H54 (cell line): ENCODE data around the gene PXN.

ENCODE experiments used
- DNase-seq: peaks from one replicate; pipeline ENCODE4 v3.0.0; 2011; ENCODE audit warnings: low spot score, mixed read lengths; ENCODE audit not compliant: insufficient read length
- FAIRE-seq: peaks from 3 replicates; lab custom pipeline; 2011; peaks lifted over from hg19 to GRCh38; lab: Jason Lieb, UNC
- POLR2A ChIP-seq: IDR thresholded peaks from 2 replicates; pipeline ENCODE4 v1.6.1; 2011; ENCODE audit warnings: low read depth, mild to moderate bottlenecking, low read length

The PXN gene

DNA sequence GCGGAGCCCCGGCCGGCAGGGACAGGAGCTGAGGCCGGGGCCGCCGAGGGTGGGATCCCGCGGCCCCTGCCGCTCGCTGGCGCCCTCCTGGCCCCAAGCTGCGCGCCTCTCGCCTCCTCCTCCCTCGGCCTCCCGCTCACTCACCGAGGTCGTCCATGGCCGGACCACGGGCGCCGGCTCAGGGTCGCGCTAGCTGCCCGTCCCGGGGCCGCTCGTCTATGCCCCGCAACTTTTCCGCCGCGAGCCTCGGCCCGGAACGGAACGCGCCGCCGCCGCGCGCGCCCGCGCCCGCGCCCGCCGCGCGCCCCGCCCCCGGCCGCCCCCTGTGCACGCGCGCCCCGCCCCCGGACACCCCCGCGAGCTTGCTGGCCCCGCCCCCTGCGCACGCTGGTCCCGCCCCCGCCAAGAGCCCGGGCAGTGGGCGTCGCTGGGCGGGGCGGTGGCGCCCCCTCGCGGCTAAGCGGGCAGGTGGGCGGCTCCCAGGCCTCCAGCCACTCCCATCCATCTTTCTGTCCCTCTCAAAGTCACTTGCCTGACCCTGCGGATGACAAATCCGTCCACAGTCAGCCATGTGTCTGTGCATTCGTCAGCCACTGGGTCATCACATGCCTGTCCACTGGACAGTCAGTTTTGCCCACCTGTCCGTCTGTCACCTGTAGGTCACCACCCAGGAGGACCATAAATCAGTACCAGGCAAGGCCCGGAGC, at the start of gene PXN:
Gene PXN, minus strand, starts transcription at position 258 of the 707 bp plus-strand sequence. Its CDS starts 101 bp downstream, at position 157.
- FAIRE-seq (no peak), DNase-seq (peak; percentile 74)
- peak; percentile 66 for TF ChIP-seq POLR2A

DNA sequence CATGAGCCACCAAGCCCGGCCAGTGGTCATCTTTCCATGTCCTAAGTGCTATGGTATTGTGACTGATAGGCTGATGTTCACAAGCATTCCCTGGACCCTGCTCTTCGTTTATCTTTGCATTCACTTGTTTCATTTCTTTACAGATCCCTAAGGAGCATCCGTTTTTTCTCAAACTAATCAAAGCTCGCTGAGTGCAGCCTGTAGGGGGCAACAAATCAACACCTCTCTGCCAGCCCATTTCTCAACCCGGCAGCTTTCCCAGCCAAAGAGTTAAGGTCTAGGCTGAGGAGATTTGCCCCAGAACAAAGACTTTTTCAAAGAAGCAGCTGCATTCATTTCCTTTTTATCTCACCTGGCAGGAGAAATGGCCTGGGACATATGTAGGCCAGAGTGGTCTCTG, 48.7 kb upstream of the PXN start:
- DNase-seq (no peak), FAIRE-seq (no peak)

DNA sequence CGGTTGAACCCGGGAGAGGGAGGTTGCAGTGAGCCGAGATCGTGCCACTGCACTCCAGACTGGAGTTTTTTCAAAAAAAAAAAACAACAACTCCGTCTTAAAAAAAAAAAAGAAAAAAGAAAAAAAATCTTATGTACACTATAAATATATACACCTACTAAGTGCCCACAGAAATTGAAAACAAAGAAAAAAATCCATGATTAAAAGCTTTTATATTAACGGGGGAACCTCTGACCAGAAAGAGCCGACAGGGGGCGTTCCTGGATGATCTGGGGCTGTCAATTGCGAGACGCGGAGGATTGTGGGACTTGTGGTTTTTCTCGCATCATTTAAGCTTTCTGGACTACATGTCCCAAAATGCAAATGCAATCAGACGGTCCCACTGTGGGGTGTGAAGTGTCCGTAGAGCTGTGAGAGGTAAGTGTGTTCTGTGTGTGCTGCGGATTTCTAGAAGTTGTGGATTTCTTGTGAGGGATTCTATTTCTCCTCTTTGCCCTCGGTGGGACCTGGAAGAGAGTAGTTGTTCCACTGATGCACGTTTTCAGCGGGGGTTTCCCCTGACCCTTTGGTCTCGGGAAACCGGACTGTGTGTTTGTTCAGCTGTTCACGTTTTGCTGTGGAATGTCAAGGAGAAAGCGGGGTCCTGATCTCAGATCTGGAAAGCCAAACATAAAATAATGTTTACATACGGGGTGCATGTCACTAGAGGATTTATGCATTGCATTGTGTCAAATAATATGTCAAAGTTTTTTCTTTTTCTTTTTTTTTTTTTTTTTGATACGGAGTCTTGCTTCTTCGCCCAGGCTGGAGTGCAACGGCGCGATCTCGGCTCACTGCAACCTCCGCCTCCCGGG, 36.7 kb upstream of the PXN start, which contains the start of gene SIRT4:
Gene SIRT4, plus strand, starts transcription at position 360 of the 854 bp plus-strand sequence. CDS start 1,241 bp downstream, outside the sequence.
- no peak for TF ChIP-seq POLR2A
- peak; percentile 82 for FAIRE-seq
- DNase-seq = peak; percentile 82

More for the DNA sequence above, 48.7 kb upstream of the PXN start:
- TF ChIP-seq POLR2A = no peak

DNA sequence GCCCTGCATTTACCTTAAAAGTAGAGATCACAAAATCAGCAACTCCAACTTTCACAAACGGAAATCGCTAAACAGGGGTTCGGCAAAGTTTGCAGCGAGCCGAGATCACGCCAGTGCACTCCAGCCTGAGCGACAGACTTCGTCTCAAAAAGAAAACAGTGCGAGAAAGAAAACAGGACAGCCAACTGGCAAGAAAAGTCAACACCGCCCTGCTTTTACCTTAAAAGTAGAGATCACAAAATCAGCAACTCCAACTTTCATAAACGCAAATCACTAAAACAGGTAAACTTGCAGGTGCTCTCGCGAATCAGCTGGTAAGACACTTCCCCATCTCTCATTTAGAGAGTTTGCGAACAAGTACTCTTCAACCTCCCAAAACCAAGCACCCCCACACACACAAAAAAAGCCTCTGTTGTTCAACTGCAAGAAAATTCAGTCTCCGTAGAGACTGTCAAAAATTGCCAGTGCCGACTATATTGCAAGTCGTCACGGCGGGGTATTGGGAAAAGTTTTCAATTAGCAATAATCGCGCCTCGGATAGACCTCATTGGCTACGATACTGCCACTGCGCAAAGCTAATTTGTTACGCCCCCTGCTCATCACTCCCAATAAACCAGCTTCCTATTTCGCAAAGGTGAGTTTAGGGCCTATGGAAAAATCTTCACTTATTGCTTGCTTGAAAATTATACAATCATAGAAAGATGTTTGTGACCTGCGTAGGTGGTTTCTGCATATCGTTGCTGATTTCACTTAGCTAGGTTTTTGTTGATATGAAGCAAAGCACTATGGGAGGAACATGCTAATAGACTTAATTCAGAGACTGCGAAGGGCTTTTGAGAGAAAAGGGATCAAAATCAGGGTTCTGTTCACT, 27.4 kb upstream of the PXN start, which contains the start of gene RNU4-1:
Gene RNU4-1, minus strand, starts transcription at position 577 of the 871 bp plus-strand sequence.
- peak; percentile 95 for TF ChIP-seq POLR2A
- FAIRE-seq = peak; percentile 38
- DNase-seq = no peak

DNA sequence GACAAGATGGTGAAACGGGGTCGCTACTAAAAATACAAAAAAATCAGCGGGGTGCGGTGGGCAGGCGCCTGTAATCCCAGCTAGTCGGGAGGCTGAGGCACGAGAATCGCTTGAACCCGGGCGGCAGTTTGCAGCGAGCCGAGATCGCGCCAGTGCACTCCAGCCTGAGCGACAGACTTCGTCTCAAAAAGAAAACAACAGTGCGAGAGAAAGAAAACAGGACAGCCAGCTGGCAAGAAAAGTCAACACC, 26.8 kb upstream of the PXN start:
- no peak for TF ChIP-seq POLR2A
- FAIRE-seq (no peak), DNase-seq (no peak)

DNA sequence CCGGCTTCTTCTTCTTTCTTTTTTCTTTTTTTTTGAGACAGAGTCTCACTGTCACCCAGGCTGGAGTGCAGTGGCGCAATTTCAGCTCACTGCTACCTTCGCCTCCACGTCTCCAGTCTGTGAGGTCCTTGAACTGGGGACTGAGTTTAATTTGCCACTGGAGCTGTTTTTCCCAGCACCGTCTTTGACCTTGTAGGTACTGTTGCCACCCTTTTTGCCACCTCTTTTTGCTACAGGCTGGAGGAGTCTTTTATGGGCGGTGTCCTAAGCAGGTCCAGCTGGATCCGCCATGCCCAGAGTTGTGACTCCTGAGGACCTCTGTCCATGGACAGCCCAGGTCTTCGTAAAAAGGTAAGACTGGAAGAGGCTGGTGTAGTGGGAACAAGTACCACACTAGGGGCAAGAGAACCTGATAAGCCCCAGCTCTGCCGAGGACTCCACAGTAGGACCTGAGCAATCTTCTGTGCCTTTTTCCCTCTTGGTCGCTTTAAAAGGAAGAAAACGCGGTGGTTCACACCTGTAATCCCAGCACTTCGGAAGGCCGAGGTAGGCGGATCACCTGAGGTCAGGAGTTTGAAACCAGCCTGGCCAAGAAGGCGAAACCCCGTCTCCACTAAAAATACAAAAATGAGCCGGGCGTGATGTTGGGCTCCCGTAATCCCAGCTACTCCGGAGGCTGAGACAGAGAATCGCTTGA, 25.2 kb upstream of the PXN start:
- TF ChIP-seq POLR2A = no peak
- FAIRE-seq (no peak), DNase-seq (no peak)

DNA sequence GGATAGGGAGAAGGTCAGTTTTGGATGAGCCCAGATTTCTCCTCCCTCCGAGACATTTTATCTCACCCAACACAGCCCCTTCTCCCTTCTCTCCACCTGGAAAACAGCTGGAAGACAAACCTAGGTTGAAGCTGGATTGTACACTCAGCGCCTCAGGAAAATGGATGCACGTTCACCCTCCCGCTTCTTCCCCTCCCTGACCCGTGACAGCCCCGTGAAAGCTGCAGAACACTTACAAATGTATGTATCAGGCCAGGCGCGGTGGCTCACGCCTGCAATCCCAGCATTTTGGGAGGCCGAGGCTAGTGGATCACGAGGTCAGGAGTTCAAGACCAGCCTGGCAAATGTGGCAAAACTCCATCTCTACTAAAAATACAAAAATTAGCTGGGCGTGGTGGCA, 22.0 kb upstream of the PXN start:
- no peak for TF ChIP-seq POLR2A
- no peak for FAIRE-seq
- no peak for DNase-seq

DNA sequence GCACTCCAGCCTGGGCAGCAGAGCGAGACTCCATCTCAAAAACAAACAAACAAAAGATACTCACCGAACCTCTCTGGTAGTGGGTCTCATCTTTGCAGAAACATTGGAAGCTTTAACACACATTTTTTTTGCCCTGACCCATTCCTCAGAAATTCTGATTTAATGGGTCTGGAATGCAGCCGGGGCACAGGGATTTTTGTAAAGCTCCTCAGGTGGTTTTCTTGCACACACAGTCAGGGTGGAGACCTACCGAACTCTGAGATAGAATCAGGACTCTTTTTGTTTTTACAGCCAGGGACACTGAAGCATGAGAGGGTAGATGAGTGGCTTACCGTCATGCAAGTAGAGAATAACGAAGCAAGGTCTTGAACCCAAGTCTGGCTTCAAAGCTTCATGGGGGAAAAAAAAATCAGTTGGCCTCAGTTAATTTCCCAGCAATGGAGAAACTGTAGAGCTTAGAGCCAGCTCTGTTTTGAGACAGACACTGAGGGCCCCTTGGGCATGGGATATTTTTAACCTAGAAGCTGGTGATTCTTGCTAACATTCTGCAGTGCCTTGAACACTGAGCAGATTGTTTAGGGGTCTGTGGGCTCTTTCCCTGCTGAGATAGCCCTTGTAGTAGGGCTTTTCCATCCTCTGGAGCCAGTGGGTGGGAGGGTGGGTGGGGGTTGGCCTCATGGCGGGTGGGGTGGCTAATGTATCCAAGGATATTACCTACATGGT, 21.4 kb upstream of the PXN start:
- FAIRE-seq = no peak
- DNase-seq = no peak
- no peak for TF ChIP-seq POLR2A

DNA sequence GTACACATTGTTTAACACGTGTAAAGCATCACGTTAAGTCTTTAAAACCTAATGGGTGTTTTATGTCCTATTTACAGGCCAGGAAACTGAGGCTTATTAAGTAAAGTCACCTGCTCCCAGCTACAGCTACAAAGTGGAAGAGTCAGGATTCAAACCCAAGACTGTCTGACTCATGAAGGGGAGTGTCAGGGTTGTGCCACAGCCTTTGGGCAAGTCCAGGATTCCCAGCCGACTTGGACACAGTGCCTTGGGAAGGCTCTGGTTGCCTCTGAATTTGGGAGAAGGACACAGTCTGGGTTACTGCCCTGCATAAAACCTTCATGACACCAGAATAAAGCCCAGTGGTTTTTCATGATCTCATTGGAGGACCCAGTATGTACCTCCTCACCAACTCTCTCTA, 18.9 kb upstream of the PXN start:
- no peak for DNase-seq
- TF ChIP-seq POLR2A = no peak
- no peak for FAIRE-seq

DNA sequence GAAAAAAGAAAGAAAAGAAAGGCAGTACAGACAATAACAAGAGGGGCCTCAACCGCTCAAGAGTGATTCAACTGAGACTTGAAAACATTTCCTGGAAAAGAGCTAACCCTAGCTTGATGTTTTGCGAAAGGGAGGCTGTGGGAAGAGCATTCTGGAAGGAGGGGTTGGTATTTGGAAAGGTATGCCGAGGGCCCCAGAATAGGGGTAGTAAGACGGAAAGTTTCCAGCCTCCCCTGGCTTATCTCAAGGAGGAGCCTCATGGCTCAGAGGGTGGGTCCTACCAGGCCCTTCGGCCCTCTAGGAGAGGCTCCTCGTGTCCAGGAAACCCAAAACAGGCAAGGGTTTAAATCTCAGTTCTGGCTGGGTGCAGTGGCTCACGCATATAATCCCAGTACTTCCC, 17.8 kb upstream of the PXN start:
- no peak for FAIRE-seq
- no peak for TF ChIP-seq POLR2A
- no peak for DNase-seq

DNA sequence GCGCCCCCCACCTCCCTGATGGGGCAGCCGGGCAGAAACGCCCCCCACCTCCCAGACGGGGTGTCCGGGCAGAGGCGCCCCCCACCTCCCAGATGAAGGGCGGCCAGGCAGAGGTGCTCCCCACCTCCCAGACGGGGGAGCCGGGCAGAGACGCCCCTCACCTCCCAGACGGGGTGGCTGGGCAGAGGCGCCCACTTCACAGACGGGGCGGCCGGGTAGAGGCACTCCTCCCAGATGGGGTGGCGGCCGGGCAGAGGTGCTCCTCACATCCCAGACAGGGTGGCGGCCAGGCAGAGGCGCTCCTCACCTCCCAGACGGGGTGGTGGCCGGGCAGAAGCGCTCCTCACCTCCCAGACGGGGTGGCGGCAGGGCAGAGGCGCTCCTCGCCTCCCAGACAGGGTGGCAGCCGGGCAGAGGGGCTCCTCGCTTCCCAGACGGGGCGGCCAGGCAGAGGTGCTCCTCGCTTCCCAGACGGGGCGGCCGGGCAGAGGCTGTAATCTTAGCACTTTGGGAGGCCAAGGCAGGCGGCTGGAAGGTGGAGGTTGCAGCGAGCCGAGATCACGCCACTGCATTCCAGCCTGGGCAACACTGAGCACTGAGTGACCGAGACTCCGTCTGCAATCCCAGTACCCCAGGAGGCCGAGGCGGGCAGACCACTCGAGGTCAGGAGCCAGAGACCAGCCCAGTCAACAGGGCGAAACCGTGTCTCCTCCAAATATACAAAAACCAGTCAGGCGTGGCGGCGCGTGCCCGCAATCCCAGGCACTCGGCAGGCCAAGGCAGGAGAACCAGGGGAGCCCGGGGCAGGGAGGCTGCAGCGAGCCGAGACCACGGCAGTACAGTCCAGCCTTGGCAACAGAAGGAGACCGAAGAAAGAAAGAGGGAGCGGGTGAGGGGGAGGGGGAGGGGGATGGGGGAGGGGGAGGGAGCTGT, 12.9 kb upstream of the PXN start:
- FAIRE-seq (no peak), DNase-seq (no peak)
- no peak for TF ChIP-seq POLR2A

DNA sequence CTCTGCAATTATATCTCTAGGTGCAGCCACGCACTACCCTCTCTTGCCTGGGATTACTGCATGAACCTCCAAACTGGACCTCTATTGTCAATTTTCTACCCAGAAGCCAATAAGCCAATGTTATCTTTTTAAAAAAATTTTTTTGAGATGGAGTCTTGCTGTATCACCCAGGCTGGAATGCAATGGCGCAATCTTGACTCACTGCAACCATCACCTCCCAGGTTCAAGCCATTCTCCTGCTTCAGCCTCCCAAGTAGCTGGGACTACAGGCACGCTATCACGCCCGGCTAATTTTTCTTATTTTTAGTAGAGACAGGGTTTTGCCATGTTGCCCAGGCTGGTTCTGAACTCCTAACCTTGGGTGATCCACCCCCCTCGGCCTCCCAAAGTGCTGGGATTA, 11.2 kb upstream of the PXN start:
- DNase-seq (no peak), FAIRE-seq (no peak)
- TF ChIP-seq POLR2A = no peak
